ENCODE results near the gene ASCC1. TPM values are rescaled to one million over a fixed set of nuclear protein-coding genes. Genes with fewer than 3 reads are reported as not detected.
"Not testable (repeated sequence)": the region's sequence is repeated elsewhere in the genome, so short reads cannot be mapped to it uniquely, and the experiment has no call there.

ASCC1 gene
- total and polyA plus RNA-seq, 2 donors (not counting 1 experiment from before 2014, with no cell fraction given), result 17.9 to 28.1 TPM

GRCh38 chr10:72152286-72152685, 63.8 kb downstream of the ASCC1 start:
- H3K27me3 Mint-ChIP-seq, result no peaks in the 10 kb centered on the region
- Histone ChIP-seq H3K27ac (ENCODE audit: low read length in 2 of 2) (no peak overlapping the region), H3K9me3 (ENCODE audit: control extremely low read depth in 1 of 3, control insufficient read depth in 2 of 3, insufficient read depth in 1 of 3, low read length in 2 of 3) (no peaks in the 10 kb centered on the region), H3K4me1 (ENCODE audit: control insufficient read depth in 2 of 2, insufficient read depth in 2 of 2, low read length in 2 of 2) (no peaks in the 10 kb centered on the region), H3K36me3 (replicated peaks in 1 of 2; ENCODE audit: control extremely low read depth in 1 of 2, control insufficient read depth in 1 of 2, extremely low read depth in 1 of 2, insufficient read depth in 2 of 2, low read length in 1 of 2) (peaks cover 0 to 4% of the 10 kb centered on the region in 2 experiments), H2AFZ (ENCODE audit: insufficient read depth, low read depth, low read length, poor library complexity, severe bottlenecking) (no peak overlapping the region), H3K9ac (ENCODE audit: low read length) (no peak overlapping the region), H3K4me2 (replicated peaks; ENCODE audit: low read depth, low read length, poor library complexity, severe bottlenecking) (no peak overlapping the region), H4K20me1 (ENCODE audit: control insufficient read depth, insufficient read depth, low read length, poor library complexity, severe bottlenecking) (no peaks in the 10 kb centered on the region), H3K79me2 (ENCODE audit: control insufficient read depth, insufficient read depth, low read length) (no peaks in the 10 kb centered on the region), H3K27me3 (replicated peaks in 1 of 4; ENCODE audit: control extremely low read depth in 1 of 4, control insufficient read depth in 3 of 4, insufficient read depth in 4 of 4, low read length in 3 of 4) (no peaks in the 10 kb centered on the region), H3K4me3 (ENCODE audit: control extremely low read depth in 1 of 5, extremely low read depth in 1 of 5, insufficient read depth in 1 of 5, low read depth in 2 of 5, low read length in 4 of 5) (no peak overlapping the region)
- ATAC-seq (ENCODE audit: low read depth) (no peak), DNase-seq (no peak)
- H3K27ac Mint-ChIP-seq, result no peak overlapping the region
- TF ChIP-seq CTCF (IDR thresholded peaks at IDR 0.05) (no peak), EZH2 (IDR thresholded peaks at IDR 0.05; ENCODE audit: borderline replicate concordance, insufficient read depth, low read depth, low read length, poor library complexity, severe bottlenecking) (no peak)
- WGBS (ENCODE audit: insufficient coverage), result 100% methylated on average over 6 of the region's 7 CpGs
- ChIA-PET CTCF (no interaction called here), POLR2A (no interaction called here)
- H3K9me3 Mint-ChIP-seq (ENCODE audit: insufficient read depth), result no peaks in the 10 kb centered on the region
- intact Hi-C loops (cut with micrococcal nuclease), result no loop called here
- no peaks in the 10 kb centered on the region for H3K4me1 Mint-ChIP-seq
- H3K4me3 Mint-ChIP-seq, result no peak overlapping the region

GRCh38 chr10:72150746-72151478, 65.2 kb downstream of the ASCC1 start:
- CTCF ChIA-PET; H3K4me3 Mint-ChIP-seq; H3K9me3 Mint-ChIP-seq (ENCODE audit: insufficient read depth); H2AFZ ChIP-seq (ENCODE audit: insufficient read depth, low read depth, low read length, poor library complexity, severe bottlenecking); H3K27ac ChIP-seq (ENCODE audit: low read length in 2 of 2); H3K36me3 ChIP-seq (replicated peaks in 1 of 2; ENCODE audit: control extremely low read depth in 1 of 2, control insufficient read depth in 1 of 2, extremely low read depth in 1 of 2, insufficient read depth in 2 of 2, low read length in 1 of 2); H3K9me3 ChIP-seq (ENCODE audit: control extremely low read depth in 1 of 3, control insufficient read depth in 2 of 3, insufficient read depth in 1 of 3, low read length in 2 of 3); H3K9ac ChIP-seq (ENCODE audit: low read length); H3K4me3 ChIP-seq (ENCODE audit: control extremely low read depth in 1 of 5, extremely low read depth in 1 of 5, insufficient read depth in 1 of 5, low read depth in 2 of 5, low read length in 4 of 5); POLR2A ChIA-PET; H3K4me1 Mint-ChIP-seq; H3K4me2 ChIP-seq (replicated peaks; ENCODE audit: low read depth, low read length, poor library complexity, severe bottlenecking); DNase-seq; H3K4me1 ChIP-seq (ENCODE audit: control insufficient read depth in 2 of 2, insufficient read depth in 2 of 2, low read length in 2 of 2); ATAC-seq (ENCODE audit: low read depth); H3K27me3 Mint-ChIP-seq; H3K27me3 ChIP-seq (replicated peaks in 1 of 4; ENCODE audit: control extremely low read depth in 1 of 4, control insufficient read depth in 3 of 4, insufficient read depth in 4 of 4, low read length in 3 of 4); H3K27ac Mint-ChIP-seq; H4K20me1 ChIP-seq (ENCODE audit: control insufficient read depth, insufficient read depth, low read length, poor library complexity, severe bottlenecking); H3K79me2 ChIP-seq (ENCODE audit: control insufficient read depth, insufficient read depth, low read length); intact Hi-C loops (cut with micrococcal nuclease): not testable (repeated sequence)
- WGBS (ENCODE audit: insufficient coverage), result no CpG with 5 or more reads among the region's 6 CpGs

- H3K4me1 ChIP-seq (ENCODE audit: control insufficient read depth in 2 of 2, insufficient read depth in 2 of 2, low read length in 2 of 2); H3K36me3 ChIP-seq (replicated peaks in 1 of 2; ENCODE audit: control extremely low read depth in 1 of 2, control insufficient read depth in 1 of 2, extremely low read depth in 1 of 2, insufficient read depth in 2 of 2, low read length in 1 of 2); H2AFZ ChIP-seq (ENCODE audit: insufficient read depth, low read depth, low read length, poor library complexity, severe bottlenecking); H3K4me2 ChIP-seq (replicated peaks; ENCODE audit: low read depth, low read length, poor library complexity, severe bottlenecking); H3K27ac Mint-ChIP-seq; H3K9me3 ChIP-seq (ENCODE audit: control extremely low read depth in 1 of 3, control insufficient read depth in 2 of 3, insufficient read depth in 1 of 3, low read length in 2 of 3); POLR2A ChIA-PET; H3K27me3 Mint-ChIP-seq; H3K9me3 Mint-ChIP-seq (ENCODE audit: insufficient read depth); DNase-seq; H4K20me1 ChIP-seq (ENCODE audit: control insufficient read depth, insufficient read depth, low read length, poor library complexity, severe bottlenecking); H3K79me2 ChIP-seq (ENCODE audit: control insufficient read depth, insufficient read depth, low read length); H3K27ac ChIP-seq (ENCODE audit: low read length in 2 of 2); intact Hi-C loops (cut with micrococcal nuclease); H3K4me3 ChIP-seq (ENCODE audit: control extremely low read depth in 1 of 5, extremely low read depth in 1 of 5, insufficient read depth in 1 of 5, low read depth in 2 of 5, low read length in 4 of 5); ATAC-seq (ENCODE audit: low read depth); H3K4me3 Mint-ChIP-seq; H3K9ac ChIP-seq (ENCODE audit: low read length); H3K27me3 ChIP-seq (replicated peaks in 1 of 4; ENCODE audit: control extremely low read depth in 1 of 4, control insufficient read depth in 3 of 4, insufficient read depth in 4 of 4, low read length in 3 of 4); H3K4me1 Mint-ChIP-seq: not testable (repeated sequence)
- CTCF ChIA-PET, result interaction anchor here (0.9 kb wide), 1 partner anchor 128 kb away, joined by 3 read pairs; no protein-coding TSS in a partner anchor
- 100% methylated on average over 1 of the region's 4 CpGs for WGBS (ENCODE audit: insufficient coverage)
Observed at GRCh38 chr10:72147324-72147584, 68.8 kb downstream of the ASCC1 start.
